ENCODE data around the gene CHI3L1.

The CHI3L1 gene

GRCh38 chr1:203175237-203175826 lies 11.2 kb downstream of the CHI3L1 start, which contains the start of gene MYBPH:
TSS of gene MYBPH (minus strand) at chr1:203175826. CDS start at chr1:203175755, 71 bp downstream.
- TF ChIP-seq CTCF (conservative IDR thresholded peaks at IDR 0.05; ENCODE audit: control insufficient read depth, insufficient read depth, low read depth, low read length), result no peak
- H3K4me3 ChIP-seq (ENCODE audit: control insufficient read depth, low read depth, low read length), result no peak within 1 kb of the TSS
- no peak for DNase-seq (ENCODE audit: low read depth)

- H3K4me3 ChIP-seq (ENCODE audit: control insufficient read depth, low read depth, low read length), result no peak overlapping the region
- DNase-seq (ENCODE audit: low read depth), result no peak
- no peak for TF ChIP-seq CTCF (conservative IDR thresholded peaks at IDR 0.05; ENCODE audit: control insufficient read depth, insufficient read depth, low read depth, low read length)
Observed at GRCh38 chr1:203174324-203174985, 12.0 kb downstream of the CHI3L1 start.

GRCh38 chr1:203173566-203173965 lies 12.9 kb downstream of the CHI3L1 start:
- no peak for TF ChIP-seq CTCF (conservative IDR thresholded peaks at IDR 0.05; ENCODE audit: control insufficient read depth, insufficient read depth, low read depth, low read length)
- no peak for DNase-seq (ENCODE audit: low read depth)
- H3K4me3 ChIP-seq (ENCODE audit: control insufficient read depth, low read depth, low read length), result no peak overlapping the region

- DNase-seq (ENCODE audit: low read depth), result no peak
- no peak overlapping the region for H3K4me3 ChIP-seq (ENCODE audit: control insufficient read depth, low read depth, low read length)
- no peak for TF ChIP-seq CTCF (conservative IDR thresholded peaks at IDR 0.05; ENCODE audit: control insufficient read depth, insufficient read depth, low read depth, low read length)
Observed at GRCh38 chr1:203173011-203173555, 13.4 kb downstream of the CHI3L1 start.

- no peak overlapping the region for H3K4me3 ChIP-seq (ENCODE audit: control insufficient read depth, low read depth, low read length)
- TF ChIP-seq CTCF (conservative IDR thresholded peaks at IDR 0.05; ENCODE audit: control insufficient read depth, insufficient read depth, low read depth, low read length), result peak; percentile 82
- DNase-seq (ENCODE audit: low read depth), result peak; percentile 50
Observed at GRCh38 chr1:203172184-203173010, 14.1 kb downstream of the CHI3L1 start.

GRCh38 chr1:203171341-203172183 lies 14.9 kb downstream of the CHI3L1 start:
- H3K4me3 ChIP-seq (ENCODE audit: control insufficient read depth, low read depth, low read length), result no peak overlapping the region
- TF ChIP-seq CTCF (conservative IDR thresholded peaks at IDR 0.05; ENCODE audit: control insufficient read depth, insufficient read depth, low read depth, low read length), result no peak
- DNase-seq (ENCODE audit: low read depth), result no peak
